Common myeloid progenitor, CD34-positive (primary cell): ENCODE results near the gene ITPRID2. TPM values are rescaled to one million over a fixed set of nuclear protein-coding genes. Genes with fewer than 3 reads are reported as not detected.

Experiments
- CTCF ChIA-PET: fragments of 350-600 bp; sonication (Branson Sonifier 250); formaldehyde crosslinking; loops from one replicate; lab custom pipeline; 2021; ENCODE audit warnings: antibody characterized with exemption; lab: Charles Lee
- POLR2A ChIA-PET: fragments of 350-600 bp; sonication (Branson Sonifier 250); formaldehyde crosslinking; loops from one replicate; lab custom pipeline; 2021; ENCODE audit warnings: antibody characterized with exemption; lab: Charles Lee
- DNase-seq, 3 donors: peaks; one replicate each; pipeline versions ENCODE4 v3.0.0 to v3.0.0-alpha.2; 2013
- H3K27ac ChIP-seq, 2 experiments: 1 replicate in 1 of 2; 2 replicates in 1 of 2; pipeline ENCODE4 v1.7.0; 2013; ENCODE audit warnings: inconsistent platforms in 2 of 2, low read length in 2 of 2, mild to moderate bottlenecking in 2 of 2, low read depth in 1 of 2, moderate library complexity in 1 of 2; ENCODE audit not compliant: severe bottlenecking in 2 of 2, insufficient read depth in 1 of 2, poor library complexity in 1 of 2
- H3K27me3 ChIP-seq, 5 experiments: replicated peaks in 2 of 5; 1 replicate in 3 of 5; 2 replicates in 2 of 5; pipeline versions ENCODE4 v1.6.1 to v1.7.0; 2013; ENCODE audit warnings: low read length in 4 of 5, mild to moderate bottlenecking in 2 of 5, moderate library complexity in 2 of 5, inconsistent platforms in 1 of 5; ENCODE audit not compliant: insufficient read depth in 5 of 5, control insufficient read depth in 4 of 5
- H3K36me3 ChIP-seq, 4 experiments: 1 replicate in 2 of 4; 2 replicates in 2 of 4; pipeline versions ENCODE4 v1.6.1 to v1.7.0; 2013; ENCODE audit warnings: low read length in 3 of 4, control low read depth in 1 of 4, mild to moderate bottlenecking in 1 of 4; ENCODE audit not compliant: control insufficient read depth in 4 of 4, insufficient read depth in 4 of 4
- H3K4me1 ChIP-seq, 4 experiments: 1 replicate in 3 of 4; 2 replicates in 1 of 4; pipeline versions ENCODE4 v1.6.1 to v1.7.1; 2013; ENCODE audit warnings: low read length in 3 of 4, mild to moderate bottlenecking in 3 of 4, control low read depth in 1 of 4, inconsistent platforms in 1 of 4, moderate library complexity in 1 of 4; ENCODE audit not compliant: control insufficient read depth in 4 of 4, insufficient read depth in 4 of 4; ENCODE audit errors: control extremely low read depth in 1 of 4
- H3K4me3 ChIP-seq, 7 experiments: 1 replicate in 4 of 7; 2 replicates in 3 of 7; pipeline versions ENCODE4 v1.5.1 to v1.7.0; 2013; ENCODE audit warnings: mild to moderate bottlenecking in 7 of 7, low read length in 6 of 7, moderate library complexity in 6 of 7, inconsistent platforms in 2 of 7, low read depth in 2 of 7, control low read depth in 1 of 7; ENCODE audit not compliant: insufficient read depth in 4 of 7, control insufficient read depth in 1 of 7; ENCODE audit errors: extremely low read depth in 1 of 7
- H3K9me3 ChIP-seq, 5 experiments: 1 replicate in 4 of 5; 2 replicates in 1 of 5; pipeline versions ENCODE4 v1.6.1 to v1.7.1; 2013; ENCODE audit warnings: low read length in 4 of 5, mild to moderate bottlenecking in 2 of 5, inconsistent platforms in 1 of 5, low read depth in 1 of 5, moderate library complexity in 1 of 5; ENCODE audit not compliant: control insufficient read depth in 4 of 5, insufficient read depth in 2 of 5; ENCODE audit errors: control extremely low read depth in 1 of 5
- WGBS: methylation state at CpG from one replicate; pipeline ENCODE4 v1.1.5; 2013; ENCODE audit not compliant: insufficient coverage; 5-methylcytosine and 5-hydroxymethylcytosine counted together
- polyA plus RNA-seq: library from polyadenylated mRNA; unstranded; fragments of 120-200 nt; gene quantifications from one replicate; pipeline ENCODE4 v1.2.1, GENCODE V29; 2013

ITPRID2 gene
- polyA plus RNA-seq: 96.2 TPM

DNA sequence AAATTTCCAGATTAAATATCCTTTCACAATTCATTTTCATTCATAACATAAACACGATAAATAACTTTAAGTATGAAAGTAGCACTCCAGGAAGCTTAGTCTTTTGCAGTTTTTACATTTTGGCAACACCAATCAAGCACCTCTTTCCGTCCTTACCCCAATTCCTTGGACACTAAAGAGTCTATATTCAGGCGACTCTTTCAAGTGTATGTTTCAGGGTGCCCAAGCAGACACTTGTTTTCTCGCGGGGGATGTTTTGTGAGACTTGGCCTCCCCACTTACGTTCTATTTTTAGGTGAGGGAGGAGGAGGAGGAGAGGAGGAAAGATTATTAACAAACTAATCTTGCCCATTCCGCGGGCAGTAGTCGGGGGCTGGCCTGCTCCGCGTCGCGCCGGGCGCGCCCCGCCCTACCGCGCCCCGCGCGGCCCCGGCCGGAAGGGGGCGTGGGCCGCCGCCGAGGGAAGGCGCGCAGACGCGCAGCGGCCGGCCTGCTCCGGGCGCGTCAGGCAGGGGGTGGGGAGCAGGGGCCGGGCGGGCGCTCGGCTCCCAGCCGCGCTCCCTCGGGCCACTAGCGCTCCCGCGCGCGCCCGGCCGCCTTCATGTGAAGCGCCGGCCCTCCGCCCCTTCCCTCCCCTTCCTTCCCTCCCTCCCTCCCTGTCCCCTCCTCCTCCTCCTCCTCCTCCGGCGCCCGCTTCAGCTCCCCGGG lies at the start of gene ITPRID2:
Gene ITPRID2, plus strand, starts transcription at position 473 of the 708 bp plus-strand sequence. CDS start 337 bp downstream, outside the sequence.
- DNase-seq: peak; percentile 84 to 91 (median 89)
- H3K36me3 ChIP-seq: peaks cover 0 to 12% (median 4%) of the 10 kb centered on the region in 4 experiments
- no peaks in the 10 kb centered on the region for H3K9me3 ChIP-seq
- no peaks in the 10 kb centered on the region for H3K27me3 ChIP-seq
- H3K4me1 ChIP-seq: peaks cover 20 to 39% (median 27%) of the 10 kb centered on the region in 4 experiments
- 0% methylated on average over 31 of the region's 58 CpGs for WGBS
- H3K27ac ChIP-seq: peak within 1 kb of the TSS; percentile 92
- ChIA-PET CTCF (interaction anchor here (0.7 to 3.5 kb wide), 7 partner anchors 8 to 150 kb away, joined by 3 to 27 read pairs (median 3); no protein-coding TSS in a partner anchor), POLR2A (interaction anchor here (1.2 kb wide), 1 partner anchor 101 kb away, joined by 3 read pairs; no protein-coding TSS in a partner anchor)
- H3K4me3 ChIP-seq: peak within 1 kb of the TSS; percentile 64 to 92 (median 86)

GRCh38 chr2:181844551-181845290 lies 46.8 kb upstream of the ITPRID2 start:
- H3K27me3 ChIP-seq: no peaks in the 10 kb centered on the region
- ChIA-PET POLR2A (no interaction called here), CTCF (no interaction called here)
- H3K4me1 ChIP-seq: peaks cover 0 to 4% (median 2%) of the 10 kb centered on the region in 4 experiments
- H3K27ac ChIP-seq: no peak overlapping the region
- no CpG with 5 or more reads among the region's 1 CpG for WGBS
- DNase-seq: no peak
- H3K9me3 ChIP-seq: no peaks in the 10 kb centered on the region
- H3K4me3 ChIP-seq: no peak overlapping the region
- no peaks in the 10 kb centered on the region for H3K36me3 ChIP-seq

- 60% methylated on average over 1 of the region's 4 CpGs for WGBS
- Histone ChIP-seq H3K4me1 (peaks cover 4 to 17% (median 14%) of the 10 kb centered on the region in 4 experiments), H3K36me3 (no peaks in the 10 kb centered on the region), H3K27ac (no peak overlapping the region), H3K9me3 (no peaks in the 10 kb centered on the region), H3K4me3 (no peak overlapping the region), H3K27me3 (no peaks in the 10 kb centered on the region)
- ChIA-PET CTCF (interaction anchor here (1.2 kb wide), 2 partner anchors 10 to 51 kb away, joined by 3 read pairs; no protein-coding TSS in a partner anchor), POLR2A (no interaction called here)
- DNase-seq: peak in 2 of 3 donors; percentile 38 to 64
These were observed 44.9 kb upstream of the ITPRID2 start for GRCh38 chr2:181846399-181847197.

GRCh38 chr2:181847198-181847556 lies 44.4 kb upstream of the ITPRID2 start:
- Histone ChIP-seq H3K4me3 (no peak overlapping the region), H3K27ac (no peak overlapping the region), H3K27me3 (no peaks in the 10 kb centered on the region), H3K9me3 (no peaks in the 10 kb centered on the region), H3K36me3 (no peaks in the 10 kb centered on the region), H3K4me1 (peaks cover 4 to 21% (median 18%) of the 10 kb centered on the region in 4 experiments)
- POLR2A ChIA-PET: no interaction called here
- CTCF ChIA-PET: interaction anchor here (1.2 kb wide), 1 partner anchor 51 kb away, joined by 3 read pairs; no protein-coding TSS in a partner anchor
- DNase-seq: no peak

- Histone ChIP-seq H3K9me3 (no peaks in the 10 kb centered on the region), H3K27me3 (no peaks in the 10 kb centered on the region), H3K4me1 (peaks cover 4 to 21% (median 18%) of the 10 kb centered on the region in 4 experiments), H3K4me3 (no peak overlapping the region), H3K36me3 (no peaks in the 10 kb centered on the region), H3K27ac (no peak overlapping the region)
- CTCF ChIA-PET: interaction anchor here (1.4 kb wide), 1 partner anchor 15 kb away, joined by 3 read pairs; no protein-coding TSS in a partner anchor
- POLR2A ChIA-PET: no interaction called here
- no peak for DNase-seq
- WGBS: no CpG with 5 or more reads among the region's 2 CpGs
These were observed 43.8 kb upstream of the ITPRID2 start for GRCh38 chr2:181847702-181848101.

GRCh38 chr2:181848261-181848886 lies 43.2 kb upstream of the ITPRID2 start:
- DNase-seq: peak in 2 of 3 donors; percentile 44 to 60
- no peaks in the 10 kb centered on the region for H3K36me3 ChIP-seq
- no peaks in the 10 kb centered on the region for H3K27me3 ChIP-seq
- peaks cover 4 to 21% (median 18%) of the 10 kb centered on the region in 4 experiments for H3K4me1 ChIP-seq
- ChIA-PET POLR2A (no interaction called here), CTCF (interaction anchor here (1.0 to 1.4 kb wide), 3 partner anchors 9 to 30 kb away, joined by 3 to 4 read pairs (median 3); no protein-coding TSS in a partner anchor)
- H3K27ac ChIP-seq: no peak overlapping the region
- no CpG with 5 or more reads among the region's 3 CpGs for WGBS
- H3K4me3 ChIP-seq: no peak overlapping the region
- H3K9me3 ChIP-seq: no peaks in the 10 kb centered on the region
